CD4-positive, alpha-beta T cell treated with Interleukin-4 for 4 hours (primary cell): ENCODE measurements around the gene GJC2.
"Not testable (repeated sequence)": the region's sequence is repeated elsewhere in the genome, so short reads cannot be mapped to it uniquely, and the experiment has no call there.

ENCODE experiments used
- DNase-seq: peaks from one replicate; pipeline ENCODE4 v3.0.0-alpha.2; 2020

GJC2 gene

DNA sequence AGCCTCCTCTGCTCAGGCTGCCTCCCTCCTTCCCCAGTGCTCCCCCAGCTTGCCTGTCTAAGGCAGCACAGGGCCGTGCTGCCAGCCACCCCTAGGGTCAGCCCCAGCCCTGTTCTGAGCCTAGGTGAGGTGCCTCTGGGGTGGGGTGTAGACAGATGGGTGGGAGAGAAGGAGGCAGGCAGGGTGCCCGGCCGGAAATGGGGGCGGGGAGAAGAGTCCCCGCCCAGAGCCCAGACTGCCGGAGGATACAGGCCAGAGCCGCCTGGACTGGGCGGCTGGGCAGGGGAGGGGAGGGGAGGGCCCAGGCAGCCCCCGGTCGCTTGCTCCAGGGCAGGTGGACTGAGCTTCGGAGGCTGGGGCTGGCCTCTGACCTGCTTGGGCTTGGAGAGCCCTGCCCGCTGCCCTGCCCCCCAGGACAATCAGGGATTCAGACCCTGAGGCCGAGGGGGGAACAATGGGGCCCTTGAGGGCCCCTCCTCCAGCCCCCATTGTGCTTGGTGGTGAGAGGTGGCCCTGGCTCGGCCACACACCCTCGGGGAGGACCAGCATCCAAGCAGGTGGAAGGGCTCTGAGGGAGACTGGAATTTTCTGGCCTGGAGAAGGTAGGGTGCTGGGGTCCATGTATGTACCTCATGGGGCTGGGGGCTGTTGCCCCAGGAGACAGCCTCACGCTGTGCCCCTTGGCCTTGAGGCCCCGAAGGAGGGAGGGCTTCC, at the start of gene GJC2:
Gene GJC2, plus strand, starts transcription at position 525 of the 714 bp plus-strand sequence. CDS start 7,829 bp downstream, outside the sequence.
- DNase-seq, result no peak

DNA sequence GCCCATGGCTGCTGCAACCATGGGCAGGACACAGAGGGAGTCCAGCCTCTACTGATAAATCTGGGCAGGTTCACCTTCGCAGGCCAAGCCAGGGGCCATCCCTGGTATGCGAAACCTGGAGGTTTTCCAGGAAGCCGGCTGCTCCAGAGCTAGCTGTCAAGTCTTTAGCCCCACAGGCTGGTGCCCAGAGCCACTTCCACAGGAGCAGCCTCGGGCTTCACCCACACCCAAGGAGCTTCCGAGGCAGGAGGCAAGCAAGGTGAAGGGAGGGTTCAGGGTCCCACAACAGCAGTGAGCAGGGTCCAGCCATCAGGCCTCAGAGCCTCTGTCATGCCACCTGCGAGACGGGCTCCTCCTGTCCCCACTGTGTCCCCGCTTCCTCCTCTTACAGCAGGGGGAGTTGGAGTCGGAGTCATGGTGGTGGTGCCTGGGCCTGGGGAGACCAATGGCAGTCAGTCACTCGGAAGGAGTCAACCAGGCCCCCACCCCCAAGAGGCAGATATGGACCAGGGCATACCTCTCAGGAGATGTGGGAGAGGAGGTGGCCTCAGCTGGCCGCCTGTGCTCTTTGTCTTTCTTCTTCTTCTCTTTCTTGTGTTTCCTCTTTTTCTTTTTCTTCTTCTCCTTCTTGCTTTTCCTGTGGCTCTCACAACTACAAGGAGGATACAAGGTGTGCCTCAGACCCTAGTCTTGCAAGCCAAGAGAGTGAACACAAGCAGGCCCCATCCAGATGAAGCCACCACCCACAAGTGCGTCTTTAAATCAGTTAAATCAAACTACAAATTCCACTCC, 48.7 kb upstream of the GJC2 start:
- DNase-seq, result no peak

DNA sequence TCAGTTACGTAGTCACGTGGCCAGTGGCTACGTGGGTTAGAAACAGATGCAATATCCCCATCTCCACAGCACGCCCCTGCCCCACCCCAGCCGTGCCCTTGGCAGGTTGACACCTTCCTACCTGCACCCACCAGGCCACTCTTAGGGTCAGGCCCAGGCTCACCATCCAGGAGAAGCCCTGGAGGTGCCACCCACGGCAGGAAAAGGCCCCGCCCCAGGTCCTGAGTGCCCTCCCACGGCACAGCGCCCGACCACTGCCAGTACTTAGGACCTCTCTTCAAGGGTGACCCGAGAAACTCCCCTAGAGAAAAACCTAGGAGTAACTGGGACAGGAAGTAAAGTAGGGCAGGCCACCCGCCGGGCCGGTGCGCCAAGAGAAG, 48.1 kb upstream of the GJC2 start:
- no peak for DNase-seq

DNA sequence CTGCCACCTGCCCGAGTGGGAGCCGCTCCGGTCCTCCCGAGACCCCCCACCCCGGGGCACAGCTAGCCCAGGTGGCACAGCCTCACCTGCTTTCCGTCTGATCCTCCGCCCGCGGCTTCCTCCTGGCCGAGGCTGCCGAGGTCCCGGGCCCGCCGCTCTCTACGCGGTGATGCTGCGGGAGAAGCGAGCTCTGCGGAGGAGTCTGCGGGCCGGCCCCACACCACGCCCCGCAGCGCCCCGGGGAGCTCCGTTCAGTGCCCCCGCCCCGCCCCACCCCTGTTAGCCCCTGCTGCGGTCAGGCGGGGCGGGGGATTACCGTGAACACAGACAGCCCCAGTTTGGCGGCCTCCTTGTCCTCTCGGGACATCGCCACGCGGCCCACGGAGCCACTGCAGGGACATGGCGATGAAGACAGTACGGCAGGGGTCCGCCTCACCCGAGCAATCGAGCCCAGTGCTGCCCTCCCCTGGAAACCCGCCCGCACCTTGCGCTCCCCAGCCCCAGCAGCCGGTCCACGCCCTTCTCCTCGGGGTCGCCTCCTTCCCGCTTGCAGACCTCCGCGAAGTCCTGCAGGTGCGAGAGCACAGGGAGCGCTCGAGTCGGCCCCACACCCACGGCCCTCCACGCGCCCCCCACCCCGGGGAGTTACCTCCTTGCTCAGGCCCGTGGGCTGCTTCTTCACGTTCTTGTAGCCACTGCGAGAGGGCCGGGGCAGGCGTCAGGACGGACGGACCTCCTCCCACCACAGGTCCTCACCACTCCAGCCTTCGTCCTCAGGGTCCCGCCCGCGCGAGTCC, 47.5 kb upstream of the GJC2 start:
- peak; percentile 52 for DNase-seq

DNA sequence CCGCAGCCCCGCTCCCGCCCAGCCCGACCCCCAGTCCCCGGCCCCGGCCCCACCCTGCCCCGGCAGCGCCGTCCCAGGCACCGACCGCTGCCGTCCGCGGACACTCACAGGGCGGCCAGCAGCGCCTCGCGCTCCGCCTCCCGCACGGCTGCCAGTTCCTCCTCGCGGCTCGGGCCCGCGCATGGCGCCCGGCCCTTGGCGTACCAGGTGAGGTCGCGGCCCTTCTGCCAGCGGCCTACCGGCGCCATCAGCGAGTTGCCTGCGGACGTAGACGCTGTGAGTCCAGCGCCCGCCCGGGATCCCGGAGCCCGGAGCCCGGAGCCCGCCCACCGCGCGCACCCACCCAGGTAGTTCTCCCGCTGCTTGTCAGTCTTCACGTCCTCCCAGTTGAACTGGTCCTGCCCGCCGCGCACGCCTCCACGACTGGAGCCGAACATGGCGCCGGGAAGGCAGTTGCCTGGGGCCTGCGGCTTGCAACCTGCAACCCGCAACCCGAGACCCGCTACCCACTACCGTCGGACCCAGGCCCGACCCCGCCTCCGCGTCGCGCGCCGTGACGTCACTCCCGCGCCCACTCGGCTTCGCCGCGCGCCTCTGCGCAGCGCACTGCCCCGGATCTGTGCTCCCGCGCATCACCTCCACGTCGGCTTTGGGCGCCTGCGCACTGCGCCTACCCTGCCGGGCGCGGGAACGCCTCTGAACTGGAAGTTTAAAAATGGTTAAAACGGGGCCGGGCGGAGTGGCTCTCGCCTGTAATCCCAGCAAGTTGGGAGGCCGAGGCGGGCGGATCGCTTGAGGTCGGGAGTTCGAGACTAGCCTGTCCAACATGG, 46.7 kb upstream of the GJC2 start, which contains the start of gene C1orf35:
Gene C1orf35, minus strand, starts transcription at position 535 of the 830 bp plus-strand sequence. Its CDS starts 98 bp downstream, at position 437.
- DNase-seq, result peak; percentile 91

DNA sequence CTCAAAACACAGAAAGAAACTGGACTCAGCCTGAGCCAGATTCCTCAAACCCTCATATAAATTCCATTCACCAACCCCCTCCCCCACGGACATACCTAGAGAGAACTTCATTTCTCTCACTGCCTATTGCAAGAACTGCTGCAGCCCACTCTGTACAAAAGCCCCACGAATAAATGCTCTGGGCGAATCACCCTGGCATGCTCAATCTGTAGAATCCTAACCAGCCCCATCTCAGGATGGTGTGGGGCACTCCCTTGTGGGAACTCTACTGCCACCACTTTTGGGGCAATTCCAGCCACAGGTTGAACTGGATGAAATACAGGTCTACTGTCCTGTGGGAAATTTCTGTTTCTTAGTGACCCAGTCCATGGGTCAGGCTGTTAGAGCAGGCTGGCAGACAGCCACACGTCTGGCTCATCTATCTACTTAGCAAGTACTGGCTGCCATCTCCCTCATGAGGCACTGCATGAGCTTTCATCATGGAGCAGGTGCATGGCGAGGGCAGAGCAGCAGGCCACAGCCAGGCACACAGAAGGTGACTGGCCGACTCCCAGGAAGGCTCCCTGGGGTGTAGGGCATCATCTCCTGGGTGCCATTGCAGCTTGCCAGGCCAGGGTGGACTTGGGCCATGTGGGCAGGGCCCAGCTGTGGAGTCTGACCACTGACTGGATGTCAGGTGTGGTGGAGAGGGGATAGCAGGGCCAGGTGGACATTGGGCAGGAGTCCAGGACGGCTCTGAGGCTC, 45.0 kb upstream of the GJC2 start:
- no peak for DNase-seq

DNA sequence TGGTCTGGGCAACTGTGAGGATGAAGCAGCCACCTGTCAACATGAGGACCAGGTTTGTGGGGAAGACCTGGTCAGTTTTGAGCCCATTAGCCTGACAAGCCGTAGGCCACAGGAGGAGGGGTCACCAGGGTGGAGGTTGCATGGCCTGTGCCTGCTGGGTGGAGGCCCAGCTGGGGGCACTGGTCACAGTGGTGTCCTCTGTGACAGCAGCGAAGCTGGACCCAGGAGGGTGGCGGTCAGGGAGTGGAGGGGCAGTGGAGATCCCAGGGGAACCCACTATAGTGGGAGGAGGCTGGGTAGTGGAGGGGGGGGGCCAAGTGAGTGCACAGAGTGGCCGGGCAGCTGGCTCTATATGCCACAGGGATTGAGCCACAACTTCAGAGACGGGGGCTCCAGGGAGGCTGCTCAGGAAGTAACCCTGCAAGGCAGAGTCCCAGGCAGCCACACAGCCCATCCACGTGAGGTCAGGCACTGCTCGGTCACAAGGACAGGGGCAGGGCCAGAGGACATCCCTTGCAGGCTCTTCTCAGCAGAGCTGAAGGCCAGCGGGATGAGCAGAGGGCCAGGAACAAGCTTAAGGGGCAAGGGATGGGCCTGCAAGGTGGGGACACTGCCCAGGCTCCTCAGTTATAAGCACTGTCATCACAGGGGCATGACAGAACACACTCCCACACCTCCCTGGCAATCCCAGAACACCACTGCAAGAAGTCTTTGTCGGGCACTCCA, 44.3 kb upstream of the GJC2 start:
- DNase-seq, result no peak

DNA sequence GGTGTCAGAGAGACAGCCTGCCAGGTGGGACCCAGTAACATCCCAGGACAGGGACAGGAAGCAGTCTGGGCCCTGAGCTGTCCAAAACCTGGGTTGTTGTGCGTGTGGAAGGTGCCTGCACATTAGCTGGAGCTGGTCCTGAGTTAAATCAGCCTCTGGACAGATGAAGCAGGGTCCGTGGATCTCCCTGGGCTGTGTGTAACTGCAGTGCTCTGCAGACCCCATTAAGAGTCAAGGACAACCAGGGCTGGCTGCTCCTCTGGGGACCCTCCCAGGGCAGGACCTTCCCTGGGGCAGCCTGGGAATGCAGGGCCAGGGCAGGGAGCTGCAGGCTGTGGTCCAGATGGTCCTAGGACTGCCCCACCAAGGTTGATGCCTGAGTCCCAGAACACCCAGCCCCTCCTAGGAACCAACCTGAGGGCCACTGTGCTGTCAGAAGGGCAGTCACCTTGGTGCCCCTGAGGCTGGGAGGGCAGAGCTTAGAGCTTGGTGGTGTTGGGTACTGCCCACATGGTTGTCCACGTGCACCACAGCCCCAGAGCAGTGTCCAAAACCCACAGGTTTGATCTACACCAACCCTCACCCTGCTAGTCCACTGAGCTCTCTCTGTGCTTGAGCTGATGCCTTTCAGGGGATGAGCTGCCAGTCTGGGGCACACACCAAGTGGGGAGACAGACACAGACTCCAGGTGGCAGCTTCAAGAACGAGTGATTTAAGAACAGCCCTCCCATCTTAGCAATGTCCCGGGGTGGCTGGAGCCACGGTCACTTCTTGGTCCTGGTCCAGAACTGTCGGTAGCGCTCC, 43.5 kb upstream of the GJC2 start:
- no peak for DNase-seq

DNA sequence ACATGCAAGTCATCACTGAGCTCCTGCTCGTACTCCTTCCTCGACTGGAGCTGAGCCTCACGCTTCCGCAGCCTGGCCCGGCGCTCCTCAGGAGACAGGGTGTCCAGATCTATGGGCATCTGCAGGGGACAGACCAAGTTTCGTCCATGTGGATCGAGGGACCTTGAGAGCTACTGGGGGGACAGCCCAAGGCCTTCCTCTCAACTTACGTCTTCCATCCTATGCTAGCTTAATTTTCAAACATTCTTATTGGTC, 43.0 kb upstream of the GJC2 start:
- DNase-seq, result no peak

DNA sequence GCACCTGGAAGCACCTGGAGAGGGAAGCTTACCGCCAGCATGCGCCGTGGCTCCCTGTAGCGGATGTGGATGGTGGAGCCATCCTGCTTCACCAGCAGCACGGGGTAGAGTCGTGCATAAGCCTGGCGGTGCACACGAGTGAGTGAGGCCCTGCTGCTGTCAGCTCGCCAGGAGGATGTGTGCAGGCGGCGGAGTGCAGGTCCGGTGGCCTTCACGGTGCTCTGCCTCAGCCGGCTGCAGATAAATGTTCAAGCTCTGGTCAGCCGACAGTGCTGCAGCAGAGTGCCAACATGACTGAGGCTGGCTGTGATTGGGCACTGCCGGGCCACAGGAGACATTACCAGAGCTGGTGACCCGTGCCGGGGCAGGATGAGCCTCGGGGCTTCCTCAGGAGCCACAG, 42.1 kb upstream of the GJC2 start:
- no peak for DNase-seq

DNA sequence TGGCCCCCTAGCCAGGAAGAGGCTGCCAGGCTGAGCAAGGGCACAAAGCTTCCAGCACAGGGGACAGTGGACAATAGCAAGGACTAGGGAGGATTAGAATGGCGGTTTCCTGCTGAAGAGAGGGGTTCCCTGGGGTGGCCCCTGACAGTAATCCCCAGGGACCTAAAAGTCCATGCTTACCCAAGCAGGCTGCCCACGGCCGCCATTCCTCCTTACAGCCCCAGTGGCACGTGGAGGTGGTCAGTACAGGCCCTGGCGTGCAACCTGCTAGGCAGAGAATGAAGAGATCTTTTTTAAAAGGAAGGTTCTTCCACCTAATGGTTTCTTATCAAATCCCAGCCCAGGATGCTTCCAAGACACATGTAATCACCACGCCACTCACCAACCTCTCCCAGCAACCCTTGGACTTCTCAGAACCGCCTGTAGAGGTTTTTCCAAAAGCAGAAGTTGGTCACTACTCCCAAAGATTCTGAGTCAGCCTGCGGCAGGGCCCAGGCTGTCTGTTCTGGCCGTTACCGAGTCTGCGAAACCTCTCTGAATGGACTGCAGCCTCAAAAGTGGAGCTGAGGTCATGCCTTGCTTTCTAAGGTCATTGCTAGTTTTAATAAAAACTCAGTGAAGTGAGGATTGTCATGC, 41.6 kb upstream of the GJC2 start:
- no peak for DNase-seq

DNA sequence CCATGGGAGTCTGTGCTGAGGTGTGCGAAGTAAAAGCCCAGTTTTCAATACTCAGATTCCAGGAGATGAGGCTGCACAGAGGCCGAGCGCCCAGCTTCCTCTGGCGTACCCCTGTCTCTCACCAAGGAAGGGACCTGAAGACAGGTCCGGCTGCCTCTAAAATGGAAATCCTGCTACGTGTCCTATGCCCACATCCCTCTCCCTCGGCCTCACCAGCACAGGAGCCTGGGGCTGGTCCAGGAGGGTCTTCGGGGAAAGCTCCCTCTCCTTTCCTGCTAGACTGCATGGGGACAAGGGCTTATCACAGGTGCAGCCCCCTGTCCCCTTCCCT, 41.0 kb upstream of the GJC2 start:
- no peak for DNase-seq

DNA sequence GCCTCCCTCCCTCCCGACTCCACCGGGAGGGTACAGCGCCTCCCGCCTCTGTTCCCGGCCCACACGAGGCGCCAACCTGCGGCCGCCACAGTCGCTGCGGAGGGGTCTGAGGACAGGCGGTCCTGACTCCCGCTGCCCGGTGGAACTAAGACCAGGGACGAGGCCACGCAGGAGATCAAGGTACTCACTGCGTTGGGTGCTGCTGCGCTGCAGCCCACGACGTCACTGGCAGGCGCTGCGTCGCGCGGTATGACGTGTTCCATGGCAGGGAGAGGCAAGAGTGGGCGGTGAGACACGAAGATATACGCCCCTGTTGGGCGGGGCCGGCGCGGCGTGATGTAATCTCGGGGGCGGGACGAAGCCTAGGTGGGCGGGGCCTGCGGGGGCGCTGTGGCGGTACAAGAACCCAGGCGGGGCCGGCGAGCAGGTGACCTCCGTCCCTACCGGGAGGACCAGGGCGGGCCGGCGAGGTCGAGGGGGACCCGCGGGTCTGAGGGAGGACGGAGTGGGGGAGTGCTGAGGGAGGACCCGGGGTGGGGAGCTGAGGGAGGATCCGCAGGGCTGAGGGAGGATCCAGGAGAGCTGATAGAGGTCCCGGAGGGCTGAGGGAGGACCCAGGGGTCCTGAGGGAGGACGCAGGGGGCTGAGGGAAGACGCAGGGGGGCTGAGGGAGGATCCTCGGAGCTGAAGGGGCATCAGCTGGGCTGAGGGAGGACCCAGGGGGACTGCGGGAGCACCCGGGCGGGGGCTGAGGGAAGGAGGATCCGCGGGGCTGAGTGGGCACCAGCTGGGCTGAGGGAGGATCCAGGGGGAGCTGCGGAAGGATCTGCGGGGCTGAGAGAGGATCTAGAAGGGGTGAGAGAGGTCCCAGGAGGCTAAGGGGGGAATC, 40.4 kb upstream of the GJC2 start, which contains the start of gene MRPL55:
Gene MRPL55, minus strand, starts transcription at position 227 of the 889 bp plus-strand sequence. CDS start 1,039 bp downstream, outside the sequence.
- DNase-seq, result peak; percentile 97

DNA sequence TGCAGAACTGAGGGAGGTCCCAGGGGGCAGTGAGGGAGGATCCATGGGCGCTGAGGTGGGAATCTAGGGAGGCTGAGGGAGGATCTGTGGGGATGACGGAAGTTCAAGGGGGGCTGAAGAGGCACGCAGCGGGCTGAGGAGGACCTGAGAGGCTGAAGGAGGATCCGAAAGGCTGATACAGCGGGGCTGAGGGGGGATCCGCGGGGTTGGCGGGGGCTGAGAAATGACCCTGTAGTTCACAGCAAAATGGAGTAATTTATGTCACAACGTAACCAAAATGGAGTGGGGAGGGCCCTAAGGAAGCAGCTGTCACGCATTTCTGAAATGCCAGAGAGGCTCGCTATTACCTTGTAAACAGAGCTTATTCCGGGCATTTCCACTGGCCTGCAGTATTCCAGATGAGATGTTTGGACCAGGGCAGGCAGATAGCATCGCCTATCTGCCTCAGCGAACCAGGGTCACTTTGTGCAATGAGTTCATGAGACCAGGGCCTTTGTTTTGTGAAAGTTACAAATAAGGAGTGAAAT, 39.7 kb upstream of the GJC2 start:
- no peak for DNase-seq

DNA sequence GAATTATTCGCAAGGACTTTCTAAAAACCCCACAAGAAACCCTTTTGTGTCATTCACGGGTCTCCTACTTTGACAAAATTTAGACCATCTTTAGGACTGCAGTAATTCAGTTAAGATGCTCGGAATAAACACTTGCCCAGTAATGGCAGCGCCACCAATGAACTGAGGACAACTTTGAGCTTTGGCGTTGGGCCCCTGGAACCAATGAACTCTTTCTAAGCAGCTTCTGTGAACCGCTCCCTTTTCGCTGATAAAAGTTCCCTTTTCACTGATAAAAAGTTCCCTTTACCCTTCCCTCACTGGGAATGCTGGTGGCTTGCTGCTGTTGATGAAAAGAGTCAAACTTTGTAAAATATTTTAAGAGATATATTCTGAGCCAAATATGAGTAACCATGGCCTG, 39.2 kb upstream of the GJC2 start:
- no peak for DNase-seq

DNA sequence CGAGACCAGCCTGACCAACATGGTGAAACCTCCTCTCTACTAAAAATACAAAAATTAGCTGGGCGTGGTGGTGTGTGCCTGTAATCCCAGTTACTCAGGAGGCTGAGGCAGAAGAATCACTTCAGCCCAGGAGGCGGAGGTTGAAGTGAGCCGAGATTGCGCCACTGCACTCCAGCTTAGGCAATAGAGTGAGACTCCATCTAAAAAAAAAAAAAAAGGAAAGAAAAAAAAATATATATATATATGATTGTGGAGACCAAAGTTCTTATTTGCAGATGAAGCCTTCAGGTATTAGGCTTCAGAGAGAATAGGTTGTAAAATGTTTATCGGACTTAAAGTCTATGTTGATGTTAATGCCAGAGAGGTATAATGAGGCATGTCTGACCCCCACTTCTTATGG, 38.4 kb upstream of the GJC2 start:
- DNase-seq, result not testable (repeated sequence)

DNA sequence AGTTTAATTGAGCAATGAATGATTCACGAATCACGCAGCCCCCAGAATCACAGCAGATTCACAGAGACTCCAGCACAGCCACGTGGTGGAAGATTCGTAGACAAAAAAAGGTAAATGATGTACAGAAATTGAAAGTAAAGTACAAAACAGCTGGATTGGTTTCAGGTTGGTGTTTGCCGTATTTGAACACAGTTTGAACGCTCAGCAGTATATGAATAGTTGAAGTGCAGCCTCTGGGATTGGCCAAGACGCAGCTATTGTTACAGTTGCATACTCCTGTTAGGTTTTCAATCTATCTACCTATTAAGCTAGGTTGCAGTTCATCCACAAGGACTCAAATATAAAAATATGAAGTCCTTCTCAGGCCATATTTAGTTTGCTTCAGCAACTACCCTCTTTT, 37.6 kb upstream of the GJC2 start:
- no peak for DNase-seq

DNA sequence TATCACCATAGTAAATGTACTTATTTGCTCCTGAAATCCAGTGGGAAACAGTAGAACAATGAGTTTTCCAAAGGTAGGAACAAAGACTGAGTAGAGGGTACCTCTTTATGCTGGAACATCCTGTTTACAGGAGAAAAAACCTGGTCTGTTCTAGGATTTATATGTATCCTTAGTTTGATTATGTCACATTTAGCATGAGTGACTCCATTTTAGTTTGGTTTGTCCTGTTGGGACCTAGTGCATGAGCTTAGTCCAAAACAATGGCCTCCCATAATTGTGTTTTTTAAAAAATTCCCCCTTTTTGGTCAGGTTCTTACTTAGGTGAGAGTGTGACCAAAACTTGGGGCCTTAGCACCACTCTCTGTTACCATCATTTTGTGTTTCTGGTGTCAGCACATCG, 37.1 kb upstream of the GJC2 start:
- no peak for DNase-seq

DNA sequence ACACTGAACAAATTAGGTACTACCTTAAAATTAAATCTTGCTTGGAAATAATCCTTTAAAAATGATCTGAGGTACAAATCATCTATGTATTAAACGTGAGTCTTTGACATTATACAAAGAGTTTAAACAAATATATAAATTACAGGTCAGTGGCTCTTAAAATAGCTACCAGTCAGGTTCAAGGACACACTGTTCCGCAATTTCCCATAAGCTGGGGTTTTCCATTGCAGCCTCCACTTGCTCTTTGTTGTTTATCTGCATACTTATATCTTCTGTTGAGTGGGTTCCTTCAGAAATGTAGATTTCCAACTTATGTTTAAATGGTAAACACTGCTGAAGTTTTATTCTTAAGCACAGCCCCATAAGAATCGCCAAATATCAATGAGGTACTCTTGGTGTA, 34.9 kb upstream of the GJC2 start:
- DNase-seq, result no peak
